ENCODE measurements around the gene RCOR1.
"Not testable (repeated sequence)": the region's sequence is repeated elsewhere in the genome, so short reads cannot be mapped to it uniquely, and the experiment has no call there.

RCOR1 gene

GRCh38 chr14:102591944-102592762 is at the start of gene RCOR1:
Gene RCOR1, plus strand, starts transcription at chr14:102592649. Its CDS starts 238 bp downstream, at chr14:102592887.
- peak; percentile 96 to 97 for DNase-seq (ENCODE audit: low read depth in 1 of 2, low spot score in 1 of 2)

- no peak for DNase-seq (ENCODE audit: low read depth in 1 of 2, low spot score in 1 of 2)
Measured at GRCh38 chr14:102544046-102544746, 48.3 kb upstream of the RCOR1 start.

DNA sequence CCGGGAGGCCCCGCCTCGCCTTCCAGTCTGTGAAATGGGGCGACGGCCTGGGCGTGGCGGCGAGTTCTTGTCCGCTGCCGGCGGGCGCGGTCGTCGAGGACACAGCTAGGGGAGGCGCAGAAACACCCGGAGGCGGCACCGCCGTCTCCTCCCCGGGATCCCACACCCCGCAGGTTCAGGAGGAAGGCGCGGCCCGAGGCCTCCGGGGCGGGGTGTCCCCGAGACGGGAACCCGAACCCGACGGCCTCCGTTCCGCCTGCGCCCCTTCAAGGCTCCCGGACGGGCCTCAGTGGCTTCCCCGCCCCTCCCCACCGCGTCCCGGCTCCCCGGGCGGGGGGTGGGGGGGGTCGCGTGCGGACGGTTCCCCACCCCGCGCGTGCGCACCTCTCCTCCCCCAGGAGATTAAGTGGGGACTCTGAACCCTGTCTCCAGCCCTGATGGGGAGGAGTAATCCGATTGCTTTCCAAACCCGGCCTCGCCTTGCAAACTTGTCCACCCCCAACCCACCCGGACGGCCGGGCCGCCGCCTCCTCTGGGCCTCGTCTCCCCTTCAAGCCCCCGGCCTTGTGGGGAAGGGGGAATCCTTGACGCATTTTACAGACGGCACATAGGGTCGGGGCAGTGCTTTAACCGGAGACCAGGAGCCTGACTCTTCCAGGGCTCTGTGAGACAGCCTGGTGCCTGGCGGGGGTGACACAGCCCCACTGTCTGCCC is 47.5 kb upstream of the RCOR1 start:
- DNase-seq (ENCODE audit: low read depth in 1 of 2, low spot score in 1 of 2), result no peak

- DNase-seq (ENCODE audit: low read depth in 1 of 2, low spot score in 1 of 2), result no peak
Measured at GRCh38 chr14:102545461-102546265, 46.8 kb upstream of the RCOR1 start.

- DNase-seq (ENCODE audit: low read depth in 1 of 2, low spot score in 1 of 2), result no peak
Measured at GRCh38 chr14:102548616-102549240, 43.7 kb upstream of the RCOR1 start.

- not testable (repeated sequence) for DNase-seq (ENCODE audit: low read depth in 1 of 2, low spot score in 1 of 2)
Measured at GRCh38 chr14:102550927-102551401, 41.5 kb upstream of the RCOR1 start.

GRCh38 chr14:102551995-102552705 is 40.3 kb upstream of the RCOR1 start:
- DNase-seq (ENCODE audit: low read depth in 1 of 2, low spot score in 1 of 2), result no peak

DNA sequence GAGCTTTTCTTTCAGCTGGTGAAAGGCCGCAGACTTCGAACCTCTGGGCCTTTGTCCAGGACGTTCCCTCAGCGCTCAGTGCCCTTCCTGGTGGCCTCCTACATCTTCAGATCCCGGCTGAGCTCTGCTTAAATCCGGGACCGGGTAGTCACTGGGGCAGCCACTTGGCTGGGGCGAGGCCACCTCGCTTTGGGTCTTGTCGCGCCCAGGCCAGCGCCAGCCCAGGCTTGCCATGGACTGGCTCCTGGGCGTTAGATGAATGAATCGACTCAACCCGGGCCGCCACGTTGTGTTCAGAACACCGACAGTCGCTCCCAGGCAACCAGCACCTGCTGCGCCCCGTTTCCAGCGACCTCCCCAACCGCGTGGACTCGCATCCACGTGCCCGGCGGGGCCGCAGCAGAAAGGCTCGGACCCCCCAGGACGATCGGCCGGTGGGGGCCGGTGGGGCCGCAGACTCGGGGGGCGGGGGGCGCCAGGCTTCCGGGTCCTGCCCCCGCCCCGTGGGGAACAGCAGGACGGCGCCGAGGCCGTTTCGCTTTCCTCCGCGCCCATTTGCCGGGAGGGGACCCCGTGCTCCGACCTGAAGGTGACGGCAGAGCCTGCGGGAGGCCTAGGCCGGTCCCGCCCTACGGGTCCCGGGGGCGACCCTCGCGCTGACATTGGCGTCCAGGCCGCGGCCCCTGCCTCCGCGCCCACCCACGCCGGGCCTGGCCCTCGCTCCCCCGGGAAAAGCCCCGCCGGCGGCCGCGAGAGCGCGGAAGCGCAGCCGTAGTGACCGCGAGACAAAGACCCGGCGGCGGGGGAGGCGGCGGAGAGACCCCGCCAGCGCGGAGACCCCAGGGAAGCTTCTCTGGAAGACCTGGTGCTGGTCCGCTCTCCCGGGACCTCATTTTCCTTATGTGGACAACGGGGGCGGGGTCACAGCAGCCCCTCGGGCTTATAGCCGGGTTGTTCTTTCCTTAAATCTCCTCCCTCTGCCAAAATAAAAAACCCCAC is 37.3 kb upstream of the RCOR1 start:
- peak; percentile 30 to 50 for DNase-seq (ENCODE audit: low read depth in 1 of 2, low spot score in 1 of 2)

- no peak for DNase-seq (ENCODE audit: low read depth in 1 of 2, low spot score in 1 of 2)
Measured at GRCh38 chr14:102556098-102556677, 36.3 kb upstream of the RCOR1 start.

GRCh38 chr14:102557434-102558226 is 34.8 kb upstream of the RCOR1 start:
- no peak for DNase-seq (ENCODE audit: low read depth in 1 of 2, low spot score in 1 of 2)

GRCh38 chr14:102558556-102558955 is 33.9 kb upstream of the RCOR1 start:
- no peak for DNase-seq (ENCODE audit: low read depth in 1 of 2, low spot score in 1 of 2)

GRCh38 chr14:102560458-102561261 is 31.8 kb upstream of the RCOR1 start:
- no peak for DNase-seq (ENCODE audit: low read depth in 1 of 2, low spot score in 1 of 2)

GRCh38 chr14:102565331-102565887 is 27.0 kb upstream of the RCOR1 start:
- DNase-seq (ENCODE audit: low read depth in 1 of 2, low spot score in 1 of 2), result no peak

GRCh38 chr14:102565959-102566358 is 26.5 kb upstream of the RCOR1 start:
- no peak for DNase-seq (ENCODE audit: low read depth in 1 of 2, low spot score in 1 of 2)

- DNase-seq (ENCODE audit: low read depth in 1 of 2, low spot score in 1 of 2), result peak in 1 of 2 donors; percentile 43
Measured at GRCh38 chr14:102568115-102568614, 24.3 kb upstream of the RCOR1 start.
